COLO829 (cell line): ENCODE results near the gene METTL16.

Experiments used
- DNase-seq: peaks from one replicate; pipeline ENCODE4 v3.0.0; 2012; ENCODE audit warnings: low spot score

The METTL16 gene

GRCh38 chr17:2414446-2415064, 97.1 kb downstream of the METTL16 start:
- DNase-seq, result no peak

DNA sequence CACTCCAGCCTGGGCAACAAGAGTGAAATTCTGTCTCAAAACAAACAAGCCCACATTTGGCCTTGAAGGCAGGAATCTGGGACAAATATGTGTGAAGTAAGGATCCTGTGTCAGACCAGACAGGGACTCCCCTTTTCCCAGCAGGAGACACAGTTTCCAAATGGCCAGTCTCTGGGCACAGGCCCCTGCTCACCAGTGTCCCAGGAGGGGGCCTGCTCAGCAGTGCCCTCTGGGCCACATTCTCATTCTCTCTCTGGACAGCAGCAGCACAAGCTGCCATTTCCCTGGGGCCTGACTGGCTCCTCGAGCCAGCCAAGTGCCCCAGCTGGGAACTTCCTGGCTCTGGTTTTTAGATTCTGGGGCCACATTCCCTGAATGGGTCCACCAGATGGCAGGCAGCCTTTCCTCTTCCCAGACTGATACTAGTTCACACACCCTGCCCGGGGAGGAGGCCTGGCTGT, 99.1 kb downstream of the METTL16 start:
- no peak for DNase-seq

GRCh38 chr17:2410951-2411350, 100.7 kb downstream of the METTL16 start:
- no peak for DNase-seq

GRCh38 chr17:2406903-2407790, 104.5 kb downstream of the METTL16 start:
- DNase-seq, result peak; percentile 49

GRCh38 chr17:2406271-2406902, 105.3 kb downstream of the METTL16 start:
- DNase-seq, result no peak

DNA sequence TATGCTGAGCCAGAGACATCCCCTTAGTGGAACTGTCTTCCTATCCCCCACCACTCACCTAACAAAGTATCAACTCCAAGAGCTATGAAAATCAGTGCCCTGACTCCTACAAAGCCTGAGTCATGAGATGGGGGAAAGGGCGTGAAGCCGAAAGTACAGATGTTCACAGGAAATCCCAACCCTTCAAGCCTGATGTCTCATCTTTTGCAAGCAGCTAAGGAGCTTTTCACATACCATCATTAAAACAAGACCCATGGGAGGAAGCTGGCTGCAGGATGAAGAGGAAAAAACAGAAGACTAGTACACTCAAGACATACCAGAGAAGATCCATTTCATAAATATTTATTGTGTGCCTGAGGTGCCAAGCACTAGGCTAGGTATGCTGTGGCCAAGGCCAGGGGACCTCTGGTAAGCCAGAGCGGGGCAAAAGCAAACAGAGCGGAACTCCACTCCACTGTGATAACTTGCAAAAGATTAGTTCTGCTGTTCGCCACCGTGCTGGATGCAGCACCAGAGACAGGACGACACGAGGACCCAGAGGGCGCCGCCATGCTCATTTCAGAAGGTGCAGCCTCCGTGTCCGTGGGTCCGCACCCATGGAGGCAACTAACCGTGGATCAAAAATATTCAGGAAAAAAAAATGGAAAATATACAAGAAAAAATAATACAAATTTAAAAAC, 106.3 kb downstream of the METTL16 start:
- peak; percentile 46 for DNase-seq

DNA sequence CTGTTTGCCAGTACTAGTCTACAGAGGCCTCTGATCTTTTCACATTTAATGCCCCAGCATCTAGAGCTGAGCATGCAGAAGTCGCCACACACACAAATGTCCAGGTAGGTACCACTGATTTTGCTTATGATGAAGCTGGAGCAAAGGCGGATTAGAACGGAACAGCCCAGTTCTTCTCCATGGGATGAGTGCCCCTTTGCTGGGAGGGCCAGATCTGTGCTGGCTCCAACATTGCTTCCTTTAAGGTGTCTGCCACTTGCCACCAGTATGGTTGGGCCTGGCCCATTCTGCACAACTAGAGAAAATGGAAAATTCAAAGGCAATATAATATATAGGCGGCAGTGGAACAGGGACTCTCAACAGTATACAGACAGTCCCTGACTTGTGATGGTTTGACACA, 108.6 kb downstream of the METTL16 start:
- no peak for DNase-seq

DNA sequence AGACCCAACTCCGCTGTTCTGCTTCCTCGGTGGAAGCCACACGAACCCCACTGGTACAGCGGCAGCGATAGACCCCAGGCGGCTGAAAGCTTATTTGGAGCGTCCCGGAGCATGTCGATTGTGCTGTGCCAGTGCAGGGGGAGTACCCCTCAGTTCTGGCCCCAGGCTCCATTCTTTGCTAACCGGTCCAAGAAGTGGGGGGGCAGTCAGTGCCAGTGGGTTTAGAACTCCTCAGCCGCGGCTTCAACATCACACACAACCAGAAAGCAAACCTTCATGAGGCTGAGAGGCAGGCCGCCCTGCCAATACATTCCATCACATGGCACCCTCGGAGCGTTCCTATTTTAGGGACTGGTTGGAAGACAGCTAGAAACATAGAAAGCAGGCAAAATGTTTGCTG, 109.1 kb downstream of the METTL16 start:
- DNase-seq, result no peak

- DNase-seq, result peak; percentile 97
Measured at GRCh38 chr17:2401426-2402221, 110.1 kb downstream of the METTL16 start.

GRCh38 chr17:2400877-2401425, 110.7 kb downstream of the METTL16 start, which contains the start of gene MNT:
Gene MNT (minus strand): TSS chr17:2401060. CDS start chr17:2400712, 348 bp downstream.
- peak; percentile 91 for DNase-seq

GRCh38 chr17:2400474-2400866, 111.2 kb downstream of the METTL16 start:
- no peak for DNase-seq

DNA sequence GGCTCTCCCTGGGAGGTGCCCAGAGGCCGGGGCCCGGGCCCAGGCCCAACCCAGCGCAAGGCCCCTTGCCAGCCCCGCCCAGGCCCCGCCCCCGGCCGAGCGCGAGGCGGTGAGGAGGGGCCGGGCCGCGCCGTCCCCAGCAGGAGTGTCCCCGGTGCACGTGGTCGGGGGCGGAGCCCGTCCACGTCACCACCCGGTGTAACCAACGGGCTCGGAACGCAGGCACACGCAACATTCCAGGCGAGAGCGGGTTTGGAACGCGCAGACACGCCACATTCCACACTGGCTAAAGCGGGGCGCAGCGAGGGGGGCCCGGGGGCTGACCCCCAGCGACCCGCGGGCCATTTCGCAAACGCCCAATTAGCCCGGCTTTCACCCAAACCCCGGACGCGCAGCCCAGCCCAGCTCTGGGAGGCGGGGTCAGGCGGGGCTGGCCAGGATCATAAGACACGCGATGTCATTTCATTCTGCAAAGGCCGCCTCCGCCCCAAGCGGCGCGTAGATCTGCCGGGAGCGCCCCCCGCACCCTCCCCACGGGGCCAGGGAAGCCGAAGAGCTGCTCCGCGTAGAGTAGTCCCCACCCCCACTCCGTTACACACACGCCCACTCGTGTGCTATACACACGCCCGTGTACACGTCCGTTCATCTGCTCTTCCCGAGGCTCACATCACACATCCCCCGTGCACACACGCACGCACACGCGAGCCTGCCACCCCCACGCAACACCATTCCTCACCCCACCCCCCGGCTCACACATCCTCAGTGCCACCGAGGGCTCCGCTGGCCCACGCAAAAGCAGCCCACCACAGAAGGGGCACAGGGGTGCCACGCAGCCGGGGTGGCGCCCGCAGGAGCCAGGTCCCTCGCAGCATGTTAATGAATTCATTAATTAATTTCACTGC, 111.9 kb downstream of the METTL16 start:
- DNase-seq, result peak; percentile 90

- no peak for DNase-seq
Measured at GRCh38 chr17:2398655-2399571, 112.8 kb downstream of the METTL16 start.

GRCh38 chr17:2398182-2398581, 113.5 kb downstream of the METTL16 start:
- no peak for DNase-seq

- DNase-seq, result no peak
Measured at GRCh38 chr17:2397247-2398171, 114.2 kb downstream of the METTL16 start.

GRCh38 chr17:2396568-2397246, 115.0 kb downstream of the METTL16 start:
- DNase-seq, result peak; percentile 53

DNA sequence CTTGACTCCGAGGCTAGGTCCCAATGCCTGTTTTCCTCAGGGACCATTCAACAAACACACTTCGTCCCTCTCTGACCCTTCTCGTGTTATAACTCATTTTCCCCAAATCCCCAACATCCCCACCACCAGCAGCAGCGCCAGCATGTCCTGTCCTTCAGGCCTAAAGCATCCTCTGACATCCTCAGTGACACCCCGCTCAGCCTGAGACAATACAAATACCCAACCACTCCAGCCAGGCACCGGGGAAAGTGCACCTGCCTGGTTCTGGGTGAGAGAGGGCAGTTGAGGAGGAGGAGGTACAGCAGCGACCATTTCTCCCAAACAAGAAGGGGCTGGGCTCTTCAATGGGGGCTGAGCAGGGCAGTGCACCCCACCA, 115.5 kb downstream of the METTL16 start:
- no peak for DNase-seq
